Islet of Langerhans (tissue), 1 donor: ENCODE measurements around the gene NOXA1.
"Not testable (repeated sequence)": the region's sequence is repeated elsewhere in the genome, so short reads cannot be mapped to it uniquely, and the experiment has no call there.

ENCODE experiments used
- FAIRE-seq: peaks from one replicate; lab custom pipeline; 2011; peaks lifted over from hg19 to GRCh38; lab: Jason Lieb, UNC

NOXA1 gene

GRCh38 chr9:137441289-137441934 is 18.2 kb downstream of the NOXA1 start, which contains the start of gene ENTPD8:
ENTPD8 (minus strand) TSS chr9:137441357; CDS start chr9:137438285, 3,072 bp downstream.
- FAIRE-seq: no peak

GRCh38 chr9:137441935-137442321 is 18.7 kb downstream of the NOXA1 start:
- FAIRE-seq: no peak

GRCh38 chr9:137444106-137444790 is 21.1 kb downstream of the NOXA1 start:
- FAIRE-seq: no peak

- FAIRE-seq: no peak
Observed at GRCh38 chr9:137445275-137445807, 22.1 kb downstream of the NOXA1 start.

GRCh38 chr9:137445930-137446431 is 22.8 kb downstream of the NOXA1 start:
- FAIRE-seq: no peak

GRCh38 chr9:137446851-137447471 is 23.8 kb downstream of the NOXA1 start:
- FAIRE-seq: no peak

- no peak for FAIRE-seq
Observed at GRCh38 chr9:137447722-137448601, 24.8 kb downstream of the NOXA1 start.

- FAIRE-seq: no peak
Observed at GRCh38 chr9:137448602-137448962, 25.4 kb downstream of the NOXA1 start.

GRCh38 chr9:137449081-137449844 is 26.1 kb downstream of the NOXA1 start:
- no peak for FAIRE-seq

- FAIRE-seq: no peak
Observed at GRCh38 chr9:137449931-137450538, 26.8 kb downstream of the NOXA1 start.

- FAIRE-seq: not testable (repeated sequence)
Observed at GRCh38 chr9:137450539-137451222, 27.5 kb downstream of the NOXA1 start.

GRCh38 chr9:137451264-137452005 is 28.2 kb downstream of the NOXA1 start:
- FAIRE-seq: not testable (repeated sequence)

- no peak for FAIRE-seq
Observed at GRCh38 chr9:137452006-137452760, 29.0 kb downstream of the NOXA1 start.

GRCh38 chr9:137452761-137453642 is 29.8 kb downstream of the NOXA1 start:
- FAIRE-seq: no peak

- FAIRE-seq: no peak
Observed at GRCh38 chr9:137453643-137454081, 30.5 kb downstream of the NOXA1 start.

GRCh38 chr9:137454145-137454596 is 31.0 kb downstream of the NOXA1 start:
- FAIRE-seq: no peak

- no peak for FAIRE-seq
Observed at GRCh38 chr9:137454597-137455358, 31.6 kb downstream of the NOXA1 start.
